ENCODE data around the gene TTN.

Gene TTN

DNA sequence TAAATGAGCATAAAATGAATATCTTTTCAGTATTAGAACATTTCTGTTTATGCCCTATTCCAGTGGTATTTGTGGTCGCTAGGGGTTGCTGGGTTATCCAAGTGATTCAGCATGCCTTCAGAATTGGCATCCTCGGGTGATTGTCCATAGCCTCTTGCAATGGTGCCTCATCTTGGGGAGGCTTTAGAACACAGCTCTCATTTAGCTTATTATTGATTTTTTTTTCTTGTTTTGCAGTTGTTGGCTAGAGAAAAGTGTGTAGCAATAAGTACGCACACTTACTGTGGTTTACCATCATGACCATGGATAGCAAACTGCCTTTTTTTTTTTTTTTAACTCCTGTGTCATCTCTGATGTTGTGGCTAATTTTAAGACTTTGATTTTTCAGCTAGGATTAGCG is 293.3 kb downstream of the TTN start:
- FAIRE-seq (peak; percentile 87), DNase-seq (ENCODE audit: insufficient read length, low spot score) (peak; percentile 7)
- no peak for TF ChIP-seq POLR2A (IDR thresholded peaks at IDR 0.05; ENCODE audit: low read depth, low read length)

DNA sequence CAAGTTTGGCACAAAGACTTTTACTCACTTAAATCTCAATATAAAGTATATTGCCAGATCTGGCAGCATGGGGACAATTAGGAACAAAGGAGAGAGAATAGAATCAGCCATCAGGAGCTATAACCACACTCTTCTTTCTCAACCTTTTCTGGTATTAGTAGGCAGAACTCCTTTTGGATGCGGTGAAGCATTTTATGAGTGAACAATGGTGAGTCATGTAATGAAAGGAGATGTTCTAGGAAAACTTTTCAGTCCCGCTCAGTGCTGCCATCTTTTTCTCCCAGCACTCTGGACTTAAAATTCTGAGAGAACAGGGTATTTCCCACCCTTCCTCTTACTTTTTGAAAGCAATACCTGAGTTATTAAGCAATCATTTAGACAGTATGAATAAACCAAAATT is 294.7 kb downstream of the TTN start:
- DNase-seq (ENCODE audit: insufficient read length, low spot score): peak; percentile 19
- TF ChIP-seq POLR2A (IDR thresholded peaks at IDR 0.05; ENCODE audit: low read depth, low read length): no peak
- FAIRE-seq: peak; percentile 91

DNA sequence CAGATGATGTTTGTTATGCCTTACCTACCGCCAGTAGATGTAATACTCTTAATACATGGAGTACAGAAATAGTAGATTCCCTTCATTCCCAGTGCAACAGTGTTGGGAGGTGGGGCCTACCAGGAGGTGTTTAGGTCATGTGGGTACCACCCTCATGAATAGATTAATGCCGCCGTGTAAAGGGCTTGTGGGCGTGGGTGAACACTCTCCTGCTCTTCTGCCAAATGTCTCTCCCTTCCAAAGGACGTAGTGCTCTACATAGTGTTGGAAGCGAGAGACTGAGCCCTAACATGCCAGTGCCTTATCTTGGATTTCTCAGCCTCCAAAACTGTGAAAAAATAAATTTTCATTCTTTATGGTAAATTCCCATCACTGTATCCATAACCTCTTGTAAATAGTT is 296.8 kb downstream of the TTN start:
- no peak for FAIRE-seq
- no peak for TF ChIP-seq POLR2A (IDR thresholded peaks at IDR 0.05; ENCODE audit: low read depth, low read length)
- no peak for DNase-seq (ENCODE audit: insufficient read length, low spot score)

DNA sequence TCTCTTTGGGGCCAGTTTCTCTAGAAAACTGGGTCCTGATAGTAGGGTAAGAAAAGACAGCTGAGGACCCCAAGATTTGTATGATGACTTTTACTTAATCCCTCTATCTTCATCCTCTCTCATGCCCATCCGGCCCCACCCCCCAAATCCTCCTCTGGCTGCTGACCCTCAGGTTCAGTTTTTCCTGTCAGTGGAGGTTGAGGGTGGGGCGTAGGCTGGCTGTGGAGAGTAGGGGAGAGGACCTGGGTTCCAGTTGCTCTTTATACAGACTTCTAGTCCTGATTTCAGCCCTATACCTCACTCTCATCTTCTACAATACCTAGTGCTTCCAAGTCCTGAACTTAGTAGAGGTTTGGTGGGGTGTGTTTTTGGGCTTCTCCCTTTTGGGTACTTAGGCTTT is 298.6 kb downstream of the TTN start:
- DNase-seq (ENCODE audit: insufficient read length, low spot score) (no peak), FAIRE-seq (no peak)
- no peak for TF ChIP-seq POLR2A (IDR thresholded peaks at IDR 0.05; ENCODE audit: low read depth, low read length)

DNA sequence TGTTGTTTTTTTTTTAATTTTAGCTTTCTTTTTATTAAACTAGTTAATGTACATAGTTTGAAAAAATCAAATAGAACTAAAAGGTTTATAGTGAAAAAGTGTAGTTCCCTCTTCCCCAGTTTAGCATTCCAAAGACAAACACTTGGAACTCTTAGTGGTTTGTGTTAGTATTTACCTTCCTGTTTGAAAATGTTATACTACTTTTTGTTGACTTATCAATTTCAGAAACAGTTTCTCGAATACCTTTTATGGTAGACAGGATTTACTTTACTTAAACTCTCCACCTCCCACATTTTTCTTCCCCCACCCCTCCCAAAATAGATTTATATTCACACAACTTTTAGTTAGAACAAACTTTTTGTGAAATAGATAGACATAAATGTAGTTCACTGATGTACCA is 300.3 kb downstream of the TTN start:
- TF ChIP-seq POLR2A (IDR thresholded peaks at IDR 0.05; ENCODE audit: low read depth, low read length): no peak
- no peak for DNase-seq (ENCODE audit: insufficient read length, low spot score)
- FAIRE-seq: no peak

DNA sequence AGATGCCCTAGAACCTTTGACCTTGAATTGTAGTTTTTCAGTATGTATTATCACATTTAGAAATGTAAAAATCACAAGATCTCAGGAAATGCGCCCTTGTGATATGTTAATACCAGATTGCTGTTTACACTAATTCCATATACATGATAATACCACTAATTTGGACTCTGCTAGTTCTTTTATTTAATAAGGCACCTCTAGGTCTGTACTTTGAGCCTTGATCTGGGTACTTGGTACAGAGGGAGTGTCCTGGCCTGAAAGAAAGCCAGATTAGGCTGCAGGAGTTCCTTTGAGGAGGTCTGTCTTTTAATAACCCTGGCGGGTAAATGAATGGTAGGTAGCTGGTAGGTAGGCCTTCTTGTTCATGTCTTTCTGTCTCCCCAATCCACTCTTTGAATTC is 300.7 kb downstream of the TTN start:
- peak; percentile 36 for FAIRE-seq
- TF ChIP-seq POLR2A (IDR thresholded peaks at IDR 0.05; ENCODE audit: low read depth, low read length): no peak
- no peak for DNase-seq (ENCODE audit: insufficient read length, low spot score)

DNA sequence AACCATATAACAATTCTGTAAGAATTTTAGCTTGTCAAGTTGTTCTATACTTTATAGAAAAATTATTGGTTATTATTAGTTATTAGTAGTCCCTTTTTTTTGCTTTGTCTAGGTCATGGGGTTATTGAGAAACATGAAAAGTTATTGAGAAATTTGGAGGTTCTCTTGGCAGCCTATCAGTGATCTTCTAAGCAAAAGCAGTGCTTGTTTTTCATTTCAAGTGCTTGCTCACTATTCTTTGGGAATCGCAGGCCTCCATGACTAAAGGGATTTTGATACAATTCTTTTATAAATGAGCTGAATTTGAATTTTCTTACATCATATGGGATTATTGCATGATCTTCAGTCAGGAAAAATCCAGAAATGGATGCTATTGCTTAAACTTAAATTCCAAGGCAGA is 301.1 kb downstream of the TTN start:
- no peak for FAIRE-seq
- DNase-seq (ENCODE audit: insufficient read length, low spot score): no peak
- no peak for TF ChIP-seq POLR2A (IDR thresholded peaks at IDR 0.05; ENCODE audit: low read depth, low read length)

DNA sequence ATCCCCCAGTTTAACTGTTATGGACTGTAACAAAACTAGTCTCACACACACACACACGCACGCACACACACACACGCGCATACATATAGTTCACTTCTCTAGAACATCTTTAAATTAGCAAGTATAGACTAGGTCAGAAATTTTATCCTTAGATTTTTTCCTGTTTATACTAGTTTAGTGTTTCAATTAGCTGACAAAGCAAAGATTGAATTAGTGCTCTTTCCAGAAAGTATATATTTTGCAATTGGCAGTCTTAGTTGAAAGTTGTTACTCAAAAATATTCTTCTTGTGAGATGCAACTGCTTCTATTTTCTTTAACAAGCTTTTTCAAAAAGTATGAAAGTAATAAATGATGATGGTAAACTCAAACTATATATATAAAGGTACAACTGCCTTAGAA is 304.5 kb downstream of the TTN start:
- FAIRE-seq: no peak
- no peak for DNase-seq (ENCODE audit: insufficient read length, low spot score)
- no peak for TF ChIP-seq POLR2A (IDR thresholded peaks at IDR 0.05; ENCODE audit: low read depth, low read length)

DNA sequence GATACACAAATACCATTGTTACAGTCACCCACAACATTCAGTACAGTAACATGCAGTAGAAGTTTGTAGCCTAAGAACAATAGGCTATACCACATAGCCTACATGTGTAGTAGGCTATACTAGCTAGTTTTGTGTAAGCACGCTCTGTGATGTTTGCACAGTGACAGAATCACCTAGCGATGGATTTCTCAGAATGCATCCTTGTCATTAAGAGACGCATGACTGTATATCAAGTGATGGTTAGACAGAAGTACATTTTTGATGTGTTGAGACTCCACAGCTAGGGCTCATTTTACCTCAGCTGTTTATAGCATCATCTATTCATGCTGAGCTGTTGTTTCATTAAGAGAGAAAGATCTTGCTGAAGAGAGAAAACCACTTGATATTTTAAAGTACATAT is 307.6 kb downstream of the TTN start:
- no peak for DNase-seq (ENCODE audit: insufficient read length, low spot score)
- peak; percentile 43 for FAIRE-seq
- no peak for TF ChIP-seq POLR2A (IDR thresholded peaks at IDR 0.05; ENCODE audit: low read depth, low read length)

DNA sequence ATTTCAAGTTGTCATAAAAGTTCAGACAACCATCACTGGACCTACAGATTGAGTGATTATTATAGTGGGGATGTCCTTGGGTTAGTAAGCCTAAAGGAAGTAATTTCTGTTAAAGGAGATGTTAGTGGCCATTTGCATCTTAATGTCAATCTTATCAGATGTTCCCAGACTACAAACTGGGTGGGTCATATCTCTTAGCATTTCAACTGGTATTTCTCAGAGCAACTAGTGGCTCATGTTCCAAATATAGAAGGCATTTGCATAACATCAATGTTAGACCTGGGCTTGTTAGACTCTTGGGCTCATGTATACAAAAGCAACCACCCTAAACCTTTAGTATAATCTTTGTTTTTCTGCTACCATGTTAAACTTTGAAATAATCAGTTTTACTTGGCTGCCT is 309.1 kb downstream of the TTN start:
- no peak for DNase-seq (ENCODE audit: insufficient read length, low spot score)
- no peak for TF ChIP-seq POLR2A (IDR thresholded peaks at IDR 0.05; ENCODE audit: low read depth, low read length)

DNA sequence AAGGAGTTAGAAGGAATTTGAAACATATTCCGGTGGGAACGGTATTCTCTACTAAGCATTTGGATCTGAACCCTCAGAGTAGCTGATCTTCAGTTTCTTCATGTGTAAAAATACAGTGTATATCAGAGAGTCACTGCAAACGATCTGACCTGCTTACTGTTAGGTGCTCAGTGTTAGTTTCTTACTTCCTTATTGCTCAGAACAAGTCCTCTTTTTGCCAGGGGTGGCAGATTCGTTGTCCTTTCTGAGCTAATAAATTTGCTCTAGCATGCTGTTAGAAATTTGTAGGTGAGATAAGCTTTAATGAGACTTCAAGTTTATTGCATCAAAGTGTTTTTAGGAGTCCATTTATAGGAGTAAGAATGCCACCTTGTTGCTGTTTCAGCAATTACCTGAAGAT is 311.2 kb downstream of the TTN start:
- FAIRE-seq (no peak), DNase-seq (ENCODE audit: insufficient read length, low spot score) (no peak)
- no peak for TF ChIP-seq POLR2A (IDR thresholded peaks at IDR 0.05; ENCODE audit: low read depth, low read length)

More for the DNA sequence above, 309.1 kb downstream of the TTN start:
- FAIRE-seq: no peak

DNA sequence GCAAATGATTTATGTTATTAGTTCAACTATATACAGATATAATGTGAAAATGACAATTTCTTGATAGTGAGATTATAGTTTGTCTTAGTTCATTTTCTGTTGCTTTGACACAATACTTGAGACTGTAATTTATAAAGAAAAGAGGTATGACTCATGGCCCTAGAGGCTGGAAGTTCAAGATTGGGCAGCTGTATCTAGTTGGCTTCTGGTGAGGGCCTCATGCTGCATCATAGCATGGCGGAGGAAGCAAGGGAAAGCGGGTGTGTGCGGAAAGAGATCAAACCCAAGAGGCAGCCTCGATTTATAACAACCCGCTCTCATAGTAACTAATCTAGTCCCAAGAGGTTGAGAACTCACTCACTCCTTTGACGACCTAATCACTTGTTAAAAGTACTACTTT is 315.6 kb downstream of the TTN start:
- TF ChIP-seq POLR2A (IDR thresholded peaks at IDR 0.05; ENCODE audit: low read depth, low read length): no peak
- DNase-seq (ENCODE audit: insufficient read length, low spot score) (no peak), FAIRE-seq (no peak)

DNA sequence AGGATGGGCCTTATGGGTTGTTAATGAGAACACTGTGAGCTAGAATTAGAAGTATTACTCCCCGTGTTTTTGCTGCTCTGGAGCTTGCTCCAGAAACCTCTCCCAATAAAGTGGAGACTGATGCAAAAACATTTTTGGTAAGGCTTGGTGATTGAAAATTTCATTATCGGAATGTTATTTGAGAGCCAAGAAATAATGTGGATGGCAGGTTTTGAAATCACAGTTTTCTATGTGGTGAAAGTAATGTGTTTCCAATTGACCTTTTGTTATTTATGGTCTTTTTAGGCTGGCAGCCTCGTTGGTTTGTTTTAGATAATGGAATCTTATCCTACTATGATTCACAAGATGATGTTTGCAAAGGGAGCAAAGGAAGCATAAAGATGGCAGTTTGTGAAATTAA is 321.9 kb downstream of the TTN start:
- no peak for TF ChIP-seq POLR2A (IDR thresholded peaks at IDR 0.05; ENCODE audit: low read depth, low read length)
- DNase-seq (ENCODE audit: insufficient read length, low spot score): no peak
- peak; percentile 15 for FAIRE-seq

DNA sequence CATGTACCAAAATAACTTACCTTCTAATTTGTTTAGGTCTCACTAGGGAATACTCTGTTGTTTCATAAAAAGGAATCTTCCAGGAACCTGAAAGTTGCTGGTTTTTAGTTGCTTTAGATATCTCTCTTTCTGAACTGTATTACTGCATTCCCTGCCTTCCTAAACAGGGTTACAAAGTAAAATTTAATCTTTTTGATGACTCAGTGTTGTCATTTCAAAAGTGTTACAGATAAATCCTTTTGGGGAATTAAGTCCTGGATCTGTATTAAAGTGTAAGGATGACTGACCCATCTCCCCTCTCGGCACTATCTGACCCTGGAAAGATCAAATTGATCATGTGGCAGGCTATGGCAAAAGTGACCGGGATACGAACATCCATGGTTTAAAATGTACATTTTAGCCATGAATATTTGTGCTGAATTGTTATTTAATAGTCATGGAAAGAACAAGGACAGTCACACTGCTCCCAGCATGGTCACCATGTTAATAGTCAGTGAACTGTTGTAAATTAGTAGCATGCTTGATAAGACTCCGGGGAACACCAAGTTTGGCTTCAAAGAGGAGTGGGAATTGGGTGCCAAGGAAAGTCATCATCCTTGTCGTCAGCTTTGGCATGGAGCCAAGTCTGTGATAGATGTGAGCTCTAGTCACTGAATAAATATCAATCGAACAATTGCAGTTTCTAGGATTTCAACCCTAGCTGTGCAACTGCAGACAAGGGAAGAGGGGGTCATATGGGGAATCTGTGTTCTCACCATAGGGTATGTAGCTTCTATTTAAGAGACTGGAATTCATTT is 322.8 kb downstream of the TTN start:
- FAIRE-seq (peak; percentile 85), DNase-seq (ENCODE audit: insufficient read length, low spot score) (no peak)
- TF ChIP-seq POLR2A (IDR thresholded peaks at IDR 0.05; ENCODE audit: low read depth, low read length): no peak

DNA sequence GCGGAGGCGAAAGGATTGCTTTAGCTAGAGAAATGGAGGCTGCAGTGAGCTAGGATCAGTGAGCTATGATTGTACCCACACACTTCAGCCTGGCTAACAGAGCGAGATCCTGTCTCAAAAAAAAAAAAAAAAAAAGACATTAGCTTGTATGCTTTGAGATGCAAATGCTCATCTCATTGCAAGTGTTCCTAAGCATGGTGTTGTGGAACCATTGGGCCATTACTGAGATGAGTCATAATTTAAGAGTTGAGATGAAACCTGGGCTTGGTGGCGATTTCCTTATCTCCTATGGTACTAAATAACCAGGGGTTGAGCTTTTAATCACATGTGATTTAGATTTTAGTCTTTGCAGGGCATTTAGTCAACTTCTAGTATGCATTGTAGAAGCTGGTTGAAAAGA is 324.8 kb downstream of the TTN start:
- FAIRE-seq: no peak
- no peak for DNase-seq (ENCODE audit: insufficient read length, low spot score)
- no peak for TF ChIP-seq POLR2A (IDR thresholded peaks at IDR 0.05; ENCODE audit: low read depth, low read length)
